WTC11 (cell line): ENCODE results near the gene ZNF770.

Experiments used
- ATF6 ChIP-seq: sonication (generic); formaldehyde crosslinking; IDR thresholded peaks from 2 replicates; pipeline ENCODE4 v1.8.1; 2023; ENCODE audit warnings: mild to moderate bottlenecking, missing genetic modification reagents
- CREB1 ChIP-seq: sonication (generic); formaldehyde crosslinking; IDR thresholded peaks from 2 replicates; pipeline ENCODE4 v1.8.0; 2023; ENCODE audit warnings: mild to moderate bottlenecking, missing genetic modification reagents
- CTCF ChIP-seq: fragments of 200-600 bp; IDR thresholded peaks from 2 replicates; pipeline ENCODE4 v1.8.0; 2022; ENCODE audit warnings: antibody characterized with exemption
- E2F1 ChIP-seq: sonication (generic); formaldehyde crosslinking; IDR thresholded peaks from 2 replicates; pipeline ENCODE4 v1.8.0; 2022; ENCODE audit warnings: mild to moderate bottlenecking, missing genetic modification reagents
- ETV6 ChIP-seq: sonication (generic); formaldehyde crosslinking; IDR thresholded peaks from 2 replicates; pipeline ENCODE4 v1.8.1; 2022; ENCODE audit warnings: mild to moderate bottlenecking, missing genetic modification reagents
- FOXK1 ChIP-seq: sonication (generic); formaldehyde crosslinking; IDR thresholded peaks from 2 replicates; pipeline ENCODE4 v1.8.0; 2022; ENCODE audit warnings: mild to moderate bottlenecking, moderate library complexity, missing genetic modification reagents
- NFYB ChIP-seq: sonication (generic); formaldehyde crosslinking; conservative IDR thresholded peaks from 2 replicates; pipeline ENCODE4 v1.8.0; 2022; ENCODE audit warnings: low read depth, missing genetic modification reagents
- NR2C2 ChIP-seq: sonication (generic); formaldehyde crosslinking; IDR thresholded peaks from 2 replicates; pipeline ENCODE4 v1.8.0; 2022; ENCODE audit warnings: mild to moderate bottlenecking, missing genetic modification reagents
- RELA ChIP-seq: sonication (generic); formaldehyde crosslinking; IDR thresholded peaks from 2 replicates; pipeline ENCODE4 v1.8.1; 2022; ENCODE audit warnings: missing genetic modification reagents, mild to moderate bottlenecking, borderline replicate concordance
- SMAD3 ChIP-seq: sonication (generic); formaldehyde crosslinking; IDR thresholded peaks from 2 replicates; pipeline ENCODE4 v1.8.0; 2022; ENCODE audit warnings: missing genetic modification reagents, mild to moderate bottlenecking, borderline replicate concordance
- ZMAT4 ChIP-seq: fragments of 250-450 bp; sonication (Bioruptor Pico); IDR thresholded peaks from 2 replicates; pipeline ENCODE4 v1.9.0; 2021; ENCODE audit warnings: mild to moderate bottlenecking
- ZNF263 ChIP-seq: sonication (generic); formaldehyde crosslinking; IDR thresholded peaks from 2 replicates; pipeline ENCODE4 v1.8.1; 2022; ENCODE audit warnings: low read depth, mild to moderate bottlenecking, moderate library complexity, missing genetic modification reagents
- TF ChIP-seq, protein P1 (sequence below): sonication (generic); formaldehyde crosslinking; IDR thresholded peaks from 2 replicates; pipeline ENCODE4 v1.8.1; 2023; ENCODE audit warnings: mild to moderate bottlenecking, missing genetic modification reagents, borderline replicate concordance

GRCh38 chr15:34952481-34952880 is 35.6 kb downstream of the ZNF770 start:
- no peak for TF ChIP-seq CTCF
- no peak for TF ChIP-seq ETV6 (CRISPR knock-in tag)
- no peak for TF ChIP-seq NR2C2 (CRISPR knock-in tag)
- no peak for TF ChIP-seq SMAD3
- TF ChIP-seq CREB1 (CRISPR knock-in tag) = no peak
- TF ChIP-seq RELA (CRISPR knock-in tag) = no peak
- no peak for TF ChIP-seq E2F1 (CRISPR knock-in tag)
- TF ChIP-seq, protein P1, sequence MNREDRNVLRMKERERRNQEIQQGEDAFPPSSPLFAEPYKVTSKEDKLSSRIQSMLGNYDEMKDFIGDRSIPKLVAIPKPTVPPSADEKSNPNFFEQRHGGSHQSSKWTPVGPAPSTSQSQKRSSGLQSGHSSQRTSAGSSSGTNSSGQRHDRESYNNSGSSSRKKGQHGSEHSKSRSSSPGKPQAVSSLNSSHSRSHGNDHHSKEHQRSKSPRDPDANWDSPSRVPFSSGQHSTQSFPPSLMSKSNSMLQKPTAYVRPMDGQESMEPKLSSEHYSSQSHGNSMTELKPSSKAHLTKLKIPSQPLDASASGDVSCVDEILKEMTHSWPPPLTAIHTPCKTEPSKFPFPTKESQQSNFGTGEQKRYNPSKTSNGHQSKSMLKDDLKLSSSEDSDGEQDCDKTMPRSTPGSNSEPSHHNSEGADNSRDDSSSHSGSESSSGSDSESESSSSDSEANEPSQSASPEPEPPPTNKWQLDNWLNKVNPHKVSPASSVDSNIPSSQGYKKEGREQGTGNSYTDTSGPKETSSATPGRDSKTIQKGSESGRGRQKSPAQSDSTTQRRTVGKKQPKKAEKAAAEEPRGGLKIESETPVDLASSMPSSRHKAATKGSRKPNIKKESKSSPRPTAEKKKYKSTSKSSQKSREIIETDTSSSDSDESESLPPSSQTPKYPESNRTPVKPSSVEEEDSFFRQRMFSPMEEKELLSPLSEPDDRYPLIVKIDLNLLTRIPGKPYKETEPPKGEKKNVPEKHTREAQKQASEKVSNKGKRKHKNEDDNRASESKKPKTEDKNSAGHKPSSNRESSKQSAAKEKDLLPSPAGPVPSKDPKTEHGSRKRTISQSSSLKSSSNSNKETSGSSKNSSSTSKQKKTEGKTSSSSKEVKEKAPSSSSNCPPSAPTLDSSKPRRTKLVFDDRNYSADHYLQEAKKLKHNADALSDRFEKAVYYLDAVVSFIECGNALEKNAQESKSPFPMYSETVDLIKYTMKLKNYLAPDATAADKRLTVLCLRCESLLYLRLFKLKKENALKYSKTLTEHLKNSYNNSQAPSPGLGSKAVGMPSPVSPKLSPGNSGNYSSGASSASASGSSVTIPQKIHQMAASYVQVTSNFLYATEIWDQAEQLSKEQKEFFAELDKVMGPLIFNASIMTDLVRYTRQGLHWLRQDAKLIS (CRISPR knock-in tag) = no peak
- TF ChIP-seq ATF6 = no peak
- TF ChIP-seq NFYB (CRISPR knock-in tag) = no peak
- TF ChIP-seq ZNF263 (CRISPR knock-in tag) = no peak
- no peak for TF ChIP-seq FOXK1 (CRISPR knock-in tag)
- no peak for TF ChIP-seq ZMAT4
